ENCODE results near the gene ATP11A. TPM values are rescaled to one million over a fixed set of nuclear protein-coding genes. Genes with fewer than 3 reads are reported as not detected.

The ATP11A gene
- total RNA-seq, 4 donors from 2014 or later, result 18.6 to 30.3 (median 26.8) TPM

- TF ChIP-seq CTCF (IDR thresholded peaks at IDR 0.05; ENCODE audit: low read depth), result no peak
Observed at GRCh38 chr13:112835344-112835743, 145.5 kb downstream of the ATP11A start.

GRCh38 chr13:112835796-112836195 is 146.0 kb downstream of the ATP11A start:
- no peak for TF ChIP-seq CTCF (IDR thresholded peaks at IDR 0.05; ENCODE audit: low read depth)

GRCh38 chr13:112836940-112837339 is 147.1 kb downstream of the ATP11A start:
- TF ChIP-seq CTCF (IDR thresholded peaks at IDR 0.05; ENCODE audit: low read depth), result no peak

GRCh38 chr13:112837371-112838037 is 147.7 kb downstream of the ATP11A start:
- no peak for TF ChIP-seq CTCF (IDR thresholded peaks at IDR 0.05; ENCODE audit: low read depth)

- TF ChIP-seq CTCF (IDR thresholded peaks at IDR 0.05; ENCODE audit: low read depth), result no peak
Observed at GRCh38 chr13:112838038-112838841, 148.4 kb downstream of the ATP11A start.

- no peak for TF ChIP-seq CTCF (IDR thresholded peaks at IDR 0.05; ENCODE audit: low read depth)
Observed at GRCh38 chr13:112838842-112839117, 148.9 kb downstream of the ATP11A start.

- TF ChIP-seq CTCF (IDR thresholded peaks at IDR 0.05; ENCODE audit: low read depth), result no peak
Observed at GRCh38 chr13:112839356-112840105, 149.7 kb downstream of the ATP11A start.
